ENCODE results near the gene PHF21A.

DNA sequence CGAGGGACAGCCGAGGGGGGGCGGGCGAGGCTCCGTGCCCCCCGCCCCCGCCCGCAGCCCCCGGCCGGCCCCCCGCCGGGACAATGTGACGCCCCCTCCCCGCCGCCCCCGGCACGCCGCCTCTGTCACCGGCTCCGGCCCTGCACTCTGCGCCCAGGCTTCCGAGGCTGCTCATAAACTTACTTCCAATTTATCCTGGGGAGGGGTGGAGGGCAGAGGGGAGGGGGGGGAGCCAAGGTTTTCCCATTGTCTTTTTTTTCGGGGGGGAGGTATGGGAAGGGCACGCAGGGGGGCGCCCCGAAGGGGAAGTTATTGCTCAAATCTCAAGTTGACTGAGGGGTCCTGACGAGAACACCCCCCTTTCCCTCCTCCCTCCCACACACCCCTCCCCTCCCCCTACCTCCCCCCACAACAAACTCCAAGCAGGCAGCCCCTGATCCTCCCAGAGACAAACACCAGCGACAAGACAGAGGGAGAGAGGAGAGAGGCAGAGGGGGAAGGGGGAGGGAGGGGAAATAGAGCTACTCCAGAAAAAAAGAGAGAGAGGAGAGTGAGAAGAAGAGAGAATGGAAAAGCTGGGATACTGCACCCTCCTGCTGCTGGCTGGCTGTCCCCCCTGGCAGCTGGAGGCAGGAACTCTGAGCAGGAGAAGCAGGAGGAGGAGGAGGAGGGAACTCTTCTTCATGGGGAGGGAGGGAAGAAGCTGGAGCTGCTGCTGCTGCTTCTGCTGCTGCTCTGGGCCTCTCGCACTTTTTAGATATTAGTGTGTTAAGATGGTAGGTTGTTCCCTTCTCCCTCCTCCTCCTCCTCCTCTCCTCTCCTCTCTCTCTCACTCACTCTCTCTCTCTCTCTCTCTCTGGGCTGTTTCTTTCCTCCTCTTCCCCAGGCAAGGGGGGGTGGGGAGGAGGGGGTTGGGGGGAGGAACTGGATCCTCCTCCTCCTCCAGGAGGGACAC is 631 bp downstream of the PHF21A start:
- TF ChIP-seq YY1 (IDR thresholded peaks at IDR 0.05; ENCODE audit: insufficient read depth, insufficient read length) (no peak), ZNF274 (IDR thresholded peaks at IDR 0.05; ENCODE audit: low read depth, low read length) (no peak)
